ENCODE results near the gene ICAM1. TPM values are rescaled to one million over a fixed set of nuclear protein-coding genes. Genes with fewer than 3 reads are reported as not detected.

ICAM1 gene, protein sequence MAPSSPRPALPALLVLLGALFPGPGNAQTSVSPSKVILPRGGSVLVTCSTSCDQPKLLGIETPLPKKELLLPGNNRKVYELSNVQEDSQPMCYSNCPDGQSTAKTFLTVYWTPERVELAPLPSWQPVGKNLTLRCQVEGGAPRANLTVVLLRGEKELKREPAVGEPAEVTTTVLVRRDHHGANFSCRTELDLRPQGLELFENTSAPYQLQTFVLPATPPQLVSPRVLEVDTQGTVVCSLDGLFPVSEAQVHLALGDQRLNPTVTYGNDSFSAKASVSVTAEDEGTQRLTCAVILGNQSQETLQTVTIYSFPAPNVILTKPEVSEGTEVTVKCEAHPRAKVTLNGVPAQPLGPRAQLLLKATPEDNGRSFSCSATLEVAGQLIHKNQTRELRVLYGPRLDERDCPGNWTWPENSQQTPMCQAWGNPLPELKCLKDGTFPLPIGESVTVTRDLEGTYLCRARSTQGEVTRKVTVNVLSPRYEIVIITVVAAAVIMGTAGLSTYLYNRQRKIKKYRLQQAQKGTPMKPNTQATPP
- 12.8 and 37.9 TPM in 2 replicates for total RNA-seq (2016; rRNA removed; fragmentation: Illumina TruSeq; extraction: Trizol)
- total RNA-seq (2016; cell fraction: cytosol; rRNA removed; fragmentation: Illumina TruSeq; extraction: Trizol; ENCODE audit: low read depth) = 2.8 and 3.4 TPM in 2 replicates
- 11.2 and 38.7 TPM in 2 replicates for total RNA-seq (2016; cell fraction: insoluble cytoplasmic fraction; rRNA removed; fragmentation: Illumina TruSeq; extraction: Trizol)
- total RNA-seq (2016; cell fraction: membrane; rRNA removed; fragmentation: Illumina TruSeq; extraction: Trizol) = 6.9 and 8.2 TPM in 2 replicates
- 36.6 and 43.7 TPM in 2 replicates for total RNA-seq (2016; cell fraction: nucleus; rRNA removed; fragmentation: Illumina TruSeq; extraction: Trizol)
- 98.4 and 153 TPM in 2 replicates for polyA plus RNA-seq (2011; rRNA removed)
- 88.6 and 125 TPM in 2 replicates for polyA plus RNA-seq (2011; cell fraction: cytosol; rRNA removed)
- polyA plus RNA-seq (2011; cell fraction: nucleus; rRNA removed) = 70.4 and 93.5 TPM in 2 replicates
- 31.4 and 71.9 TPM in 2 replicates for polyA plus RNA-seq (2012)
- polyA plus RNA-seq (2016; cell fraction: cytosol; fragmentation: Illumina TruSeq; extraction: Trizol; ENCODE audit: low read depth) = 2.4 and 2.5 TPM in 2 replicates
- polyA plus RNA-seq (2016; cell fraction: insoluble cytoplasmic fraction; fragmentation: Illumina TruSeq; extraction: Trizol; ENCODE audit: low read depth) = 12.7 and 15.7 TPM in 2 replicates
- polyA plus RNA-seq (2016; cell fraction: membrane; fragmentation: Illumina TruSeq; extraction: Trizol; ENCODE audit: low read depth) = 4.6 and 5.2 TPM in 2 replicates
- 75.8 and 77.2 TPM in 2 replicates for polyA plus RNA-seq (2016; cell fraction: nucleus; fragmentation: Illumina TruSeq; extraction: Trizol; ENCODE audit: insufficient read depth, low read depth)
- polyA minus RNA-seq (2011; rRNA and poly(A)+ RNA removed; ENCODE audit: low replicate concordance) = 19.2 and 165 TPM in 2 replicates
- 97.0 and 140 TPM in 2 replicates for polyA minus RNA-seq (2011; cell fraction: cytosol; rRNA and poly(A)+ RNA removed)
- 31.8 and 54.1 TPM in 2 replicates for polyA minus RNA-seq (2011; cell fraction: nucleus; rRNA and poly(A)+ RNA removed)
- percentile 82 among the genes with signal in this experiment for Bru-seq, nascent RNA
- percentile 97 among the genes with signal in this experiment for BruChase-seq, experiment 1, labeled RNA remaining after a 6-hour chase
- percentile 91 among the genes with signal in this experiment for BruChase-seq, experiment 2, labeled RNA remaining after a 2-hour chase
- long read RNA-seq, experiment 1, transcript ICAM1-201 (7 exons, 3,252 nt) = major isoform, 62 of 83 reads
- long read RNA-seq, experiment 1, partial matches to known transcripts = 14 of 83 reads
- long read RNA-seq, experiment 1, other reads (novel, unspliced or antisense) = 7 of 83 reads
- long read RNA-seq, experiment 2, transcript ICAM1-201 (7 exons, 3,252 nt) = major isoform, 187 of 386 reads
- long read RNA-seq, experiment 2, partial matches to known transcripts = 167 of 386 reads
- long read RNA-seq, experiment 2, other reads (novel, unspliced or antisense) = 32 of 386 reads

DNA sequence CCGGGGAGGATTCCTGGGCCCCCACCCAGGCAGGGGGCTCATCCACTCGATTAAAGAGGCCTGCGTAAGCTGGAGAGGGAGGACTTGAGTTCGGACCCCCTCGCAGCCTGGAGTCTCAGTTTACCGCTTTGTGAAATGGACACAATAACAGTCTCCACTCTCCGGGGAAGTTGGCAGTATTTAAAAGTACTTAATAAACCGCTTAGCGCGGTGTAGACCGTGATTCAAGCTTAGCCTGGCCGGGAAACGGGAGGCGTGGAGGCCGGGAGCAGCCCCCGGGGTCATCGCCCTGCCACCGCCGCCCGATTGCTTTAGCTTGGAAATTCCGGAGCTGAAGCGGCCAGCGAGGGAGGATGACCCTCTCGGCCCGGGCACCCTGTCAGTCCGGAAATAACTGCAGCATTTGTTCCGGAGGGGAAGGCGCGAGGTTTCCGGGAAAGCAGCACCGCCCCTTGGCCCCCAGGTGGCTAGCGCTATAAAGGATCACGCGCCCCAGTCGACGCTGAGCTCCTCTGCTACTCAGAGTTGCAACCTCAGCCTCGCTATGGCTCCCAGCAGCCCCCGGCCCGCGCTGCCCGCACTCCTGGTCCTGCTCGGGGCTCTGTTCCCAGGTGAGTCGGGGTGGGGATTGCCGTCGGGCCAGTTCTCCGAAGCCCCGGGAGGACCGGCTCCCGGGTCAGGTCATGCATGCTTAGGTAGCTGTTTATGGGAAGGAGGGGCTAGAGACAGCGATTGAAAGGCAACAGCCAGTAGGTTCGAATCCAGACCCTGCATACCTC is at the start of gene ICAM1:
TSS of gene ICAM1 (plus strand) at position 505 of the 779 bp plus-strand sequence. CDS start at position 545, 40 bp downstream.
- peak within 1 kb of the TSS; percentile 87 for H3K4me2 ChIP-seq (ENCODE audit: low read depth, low read length)
- H3K4me3 ChIP-seq (replicated peaks in 1 of 3; ENCODE audit: insufficient read depth in 1 of 3, low read depth in 2 of 3, low read length in 3 of 3) = peak within 1 kb of the TSS; percentile 68 to 81 (median 76)
- no peaks in the 10 kb centered on the region for H3K9me3 ChIP-seq (ENCODE audit: low read length)
- no peaks in the 10 kb centered on the region for H4K20me1 ChIP-seq (ENCODE audit: insufficient read depth, low read length)
- no peaks in the 10 kb centered on the region for H3K27me3 ChIP-seq (ENCODE audit: control insufficient read depth in 1 of 2, insufficient read depth in 2 of 2, low read length in 2 of 2)
- in situ Hi-C loops (cut with HindIII; ENCODE audit: extremely low pct_ligation_motif_present, low pct_unique_long_range_greater_than_20kb) = loop anchor here (5.0 kb wide), 1 partner anchor 121 kb away; no protein-coding TSS in a partner anchor
- ChIA-PET CTCF (ENCODE audit: low intra/inter-chr PET ratio, low total read pairs) (interaction anchor here (3.6 kb wide), 1 partner anchor 119 kb away, joined by 47 read pairs; no protein-coding TSS in a partner anchor), POLR2A (interaction anchor here (0.6 to 6.5 kb wide), 24 partner anchors 8 to 235 kb away, joined by 3 to 149 read pairs (median 4); partner anchors contain the start of genes CDC37, ICAM4, ICAM5 and RAVER1)
- TSS peak; percentile 99 for BruUV-seq (replicated peaks)
- FAIRE-seq = peak; percentile 4
- peak; percentile 83 for DNase-seq (ENCODE audit: low spot score)
- peak within 1 kb of the TSS; percentile 79 for H3K9ac ChIP-seq (ENCODE audit: insufficient read depth, low read depth, low read length)
- peaks cover 5 to 15% of the 10 kb centered on the region in 2 experiments; a peak in 3 of 5 replicates for H3K36me3 ChIP-seq (replicated peaks in 1 of 2; ENCODE audit: control insufficient read depth in 1 of 2, insufficient read depth in 2 of 2, low read length in 2 of 2)
- H3K27ac ChIP-seq (ENCODE audit: extremely low read length, insufficient read depth, low read length) = peak within 1 kb of the TSS; percentile 85
- peaks cover 62% of the 10 kb centered on the region for H3K4me1 ChIP-seq (ENCODE audit: insufficient read depth, low read length)
- H2AFZ ChIP-seq (ENCODE audit: low read length) = no peak within 1 kb of the TSS
- WGBS (ENCODE audit: low lambda C conversion rate) = 2% methylated on average over 6 of the region's 51 CpGs
- intact Hi-C loops (cut with micrococcal nuclease; ENCODE audit: unreplicated experiment) = loop anchor here (2.0 kb wide), 1 partner anchor 16 kb away; the partner anchor contains the start of gene ICAM4
- peak; percentile 84 for ATAC-seq
- H3K79me2 ChIP-seq (ENCODE audit: insufficient read depth, low read length) = peaks cover 28% of the 10 kb centered on the region
- TF ChIP-seq, protein P1, sequence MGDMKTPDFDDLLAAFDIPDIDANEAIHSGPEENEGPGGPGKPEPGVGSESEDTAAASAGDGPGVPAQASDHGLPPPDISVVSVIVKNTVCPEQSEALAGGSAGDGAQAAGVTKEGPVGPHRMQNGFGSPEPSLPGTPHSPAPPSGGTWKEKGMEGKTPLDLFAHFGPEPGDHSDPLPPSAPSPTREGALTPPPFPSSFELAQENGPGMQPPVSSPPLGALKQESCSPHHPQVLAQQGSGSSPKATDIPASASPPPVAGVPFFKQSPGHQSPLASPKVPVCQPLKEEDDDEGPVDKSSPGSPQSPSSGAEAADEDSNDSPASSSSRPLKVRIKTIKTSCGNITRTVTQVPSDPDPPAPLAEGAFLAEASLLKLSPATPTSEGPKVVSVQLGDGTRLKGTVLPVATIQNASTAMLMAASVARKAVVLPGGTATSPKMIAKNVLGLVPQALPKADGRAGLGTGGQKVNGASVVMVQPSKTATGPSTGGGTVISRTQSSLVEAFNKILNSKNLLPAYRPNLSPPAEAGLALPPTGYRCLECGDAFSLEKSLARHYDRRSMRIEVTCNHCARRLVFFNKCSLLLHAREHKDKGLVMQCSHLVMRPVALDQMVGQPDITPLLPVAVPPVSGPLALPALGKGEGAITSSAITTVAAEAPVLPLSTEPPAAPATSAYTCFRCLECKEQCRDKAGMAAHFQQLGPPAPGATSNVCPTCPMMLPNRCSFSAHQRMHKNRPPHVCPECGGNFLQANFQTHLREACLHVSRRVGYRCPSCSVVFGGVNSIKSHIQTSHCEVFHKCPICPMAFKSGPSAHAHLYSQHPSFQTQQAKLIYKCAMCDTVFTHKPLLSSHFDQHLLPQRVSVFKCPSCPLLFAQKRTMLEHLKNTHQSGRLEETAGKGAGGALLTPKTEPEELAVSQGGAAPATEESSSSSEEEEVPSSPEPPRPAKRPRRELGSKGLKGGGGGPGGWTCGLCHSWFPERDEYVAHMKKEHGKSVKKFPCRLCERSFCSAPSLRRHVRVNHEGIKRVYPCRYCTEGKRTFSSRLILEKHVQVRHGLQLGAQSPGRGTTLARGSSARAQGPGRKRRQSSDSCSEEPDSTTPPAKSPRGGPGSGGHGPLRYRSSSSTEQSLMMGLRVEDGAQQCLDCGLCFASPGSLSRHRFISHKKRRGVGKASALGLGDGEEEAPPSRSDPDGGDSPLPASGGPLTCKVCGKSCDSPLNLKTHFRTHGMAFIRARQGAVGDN (CRISPR knock-in tag; IDR thresholded peaks at IDR 0.05) = peak; percentile 98
- TF ChIP-seq ZNF550 (CRISPR knock-in tag; IDR thresholded peaks at IDR 0.05; ENCODE audit: borderline replicate concordance) (no peak), MEIS1 (CRISPR knock-in tag; IDR thresholded peaks at IDR 0.05; ENCODE audit: borderline replicate concordance) (0 out of 2 replicates have a peak, but pooled peaks have one; percentile 10), EHMT2 (IDR thresholded peaks at IDR 0.05; ENCODE audit: borderline replicate concordance, low read depth, low read length) (no peak), HOXA5 (CRISPR knock-in tag; IDR thresholded peaks at IDR 0.05) (no peak), SMAD1 (CRISPR knock-in tag; IDR thresholded peaks at IDR 0.05; ENCODE audit: borderline replicate concordance, low read depth) (no peak), PHF21A (CRISPR knock-in tag; IDR thresholded peaks at IDR 0.05) (peak; percentile 91)
- TF ChIP-seq, protein P2, sequence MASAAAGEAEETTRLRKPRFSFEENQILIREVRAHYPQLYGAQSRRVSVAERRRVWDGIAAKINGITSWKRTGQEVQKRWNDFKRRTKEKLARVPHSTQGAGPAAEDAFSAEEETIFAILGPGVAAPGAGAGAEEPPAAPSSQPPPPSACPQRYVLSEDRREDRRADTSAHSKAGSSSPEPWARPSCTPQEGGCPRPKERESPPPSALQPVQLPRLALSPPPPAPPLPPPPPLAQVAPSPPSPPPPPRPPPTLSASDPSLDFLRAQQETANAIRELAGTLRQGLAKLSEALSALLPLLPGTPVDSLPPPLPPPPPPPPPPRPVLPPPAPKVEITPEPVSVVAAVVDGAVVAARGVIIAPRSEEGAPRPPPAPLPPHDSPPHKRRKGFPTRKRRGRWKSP (CRISPR knock-in tag; IDR thresholded peaks at IDR 0.05) = peak; percentile 86

Data from HepG2 (cell line).